ENCODE measurements around the gene SH3YL1.

Gene SH3YL1

DNA sequence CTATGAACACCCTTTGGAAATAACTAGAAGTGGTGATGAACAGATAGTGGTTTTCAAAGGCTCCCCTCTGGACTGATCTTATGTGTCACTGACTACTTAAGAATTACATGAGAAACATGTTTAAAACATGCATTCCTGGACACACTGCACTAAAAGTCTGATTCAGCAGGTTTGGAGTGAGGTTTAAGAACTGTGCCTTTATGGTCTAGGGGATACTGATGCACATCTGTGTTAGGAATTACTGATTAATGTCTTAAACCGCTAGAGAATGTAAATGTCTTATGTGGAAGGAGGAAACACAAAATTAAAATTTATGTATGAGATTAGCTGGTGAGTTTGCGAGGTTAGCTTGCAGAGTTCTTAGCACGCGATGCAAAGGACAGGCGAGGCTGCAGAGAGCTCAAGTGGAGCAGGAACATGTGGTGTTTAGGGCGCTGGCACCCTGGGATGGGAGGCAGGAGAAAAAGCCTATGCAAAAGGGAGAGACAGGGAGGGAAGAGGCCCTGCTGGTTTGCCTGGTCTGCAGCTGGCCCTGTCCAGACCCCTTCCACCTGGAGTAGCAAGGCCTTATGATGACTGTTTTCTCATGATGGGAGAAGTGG, 11.7 kb downstream of the SH3YL1 start:
- Histone ChIP-seq H3F3A (ENCODE audit: insufficient read depth) (no peaks in the 10 kb centered on the region), H3K9me2 (replicated peaks; ENCODE audit: insufficient read depth, low read length) (no peaks in the 10 kb centered on the region), H3K4me2 (ENCODE audit: low read depth, low read length, poor library complexity, severe bottlenecking) (no peak overlapping the region), H3K27me3 (ENCODE audit: low read length) (no peaks in the 10 kb centered on the region), H3K4me3 (ENCODE audit: insufficient read depth, low read length, poor library complexity, severe bottlenecking) (no peak overlapping the region), H4K20me1 (ENCODE audit: low read depth, low read length) (no peaks in the 10 kb centered on the region), H2AFZ (ENCODE audit: low read depth, low read length, severe bottlenecking) (no peak overlapping the region), H3K27ac (ENCODE audit: low read depth, low read length) (no peak overlapping the region), H3K79me2 (ENCODE audit: insufficient read depth, low read length) (no peaks in the 10 kb centered on the region), H3K36me3 (ENCODE audit: low read length) (no peaks in the 10 kb centered on the region), H3K9me3 (ENCODE audit: insufficient read depth, low read length) (no peaks in the 10 kb centered on the region), H3K9ac (ENCODE audit: low read length) (no peak overlapping the region)
- no peak for TF ChIP-seq EZH2phosphoT487 (conservative IDR thresholded peaks at IDR 0.05; ENCODE audit: low read length)
- TF ChIP-seq, protein P1, sequence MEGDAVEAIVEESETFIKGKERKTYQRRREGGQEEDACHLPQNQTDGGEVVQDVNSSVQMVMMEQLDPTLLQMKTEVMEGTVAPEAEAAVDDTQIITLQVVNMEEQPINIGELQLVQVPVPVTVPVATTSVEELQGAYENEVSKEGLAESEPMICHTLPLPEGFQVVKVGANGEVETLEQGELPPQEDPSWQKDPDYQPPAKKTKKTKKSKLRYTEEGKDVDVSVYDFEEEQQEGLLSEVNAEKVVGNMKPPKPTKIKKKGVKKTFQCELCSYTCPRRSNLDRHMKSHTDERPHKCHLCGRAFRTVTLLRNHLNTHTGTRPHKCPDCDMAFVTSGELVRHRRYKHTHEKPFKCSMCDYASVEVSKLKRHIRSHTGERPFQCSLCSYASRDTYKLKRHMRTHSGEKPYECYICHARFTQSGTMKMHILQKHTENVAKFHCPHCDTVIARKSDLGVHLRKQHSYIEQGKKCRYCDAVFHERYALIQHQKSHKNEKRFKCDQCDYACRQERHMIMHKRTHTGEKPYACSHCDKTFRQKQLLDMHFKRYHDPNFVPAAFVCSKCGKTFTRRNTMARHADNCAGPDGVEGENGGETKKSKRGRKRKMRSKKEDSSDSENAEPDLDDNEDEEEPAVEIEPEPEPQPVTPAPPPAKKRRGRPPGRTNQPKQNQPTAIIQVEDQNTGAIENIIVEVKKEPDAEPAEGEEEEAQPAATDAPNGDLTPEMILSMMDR (IDR thresholded peaks at IDR 0.05; ENCODE audit: insufficient read depth, low read length, poor library complexity, severe bottlenecking) = no peak

DNA sequence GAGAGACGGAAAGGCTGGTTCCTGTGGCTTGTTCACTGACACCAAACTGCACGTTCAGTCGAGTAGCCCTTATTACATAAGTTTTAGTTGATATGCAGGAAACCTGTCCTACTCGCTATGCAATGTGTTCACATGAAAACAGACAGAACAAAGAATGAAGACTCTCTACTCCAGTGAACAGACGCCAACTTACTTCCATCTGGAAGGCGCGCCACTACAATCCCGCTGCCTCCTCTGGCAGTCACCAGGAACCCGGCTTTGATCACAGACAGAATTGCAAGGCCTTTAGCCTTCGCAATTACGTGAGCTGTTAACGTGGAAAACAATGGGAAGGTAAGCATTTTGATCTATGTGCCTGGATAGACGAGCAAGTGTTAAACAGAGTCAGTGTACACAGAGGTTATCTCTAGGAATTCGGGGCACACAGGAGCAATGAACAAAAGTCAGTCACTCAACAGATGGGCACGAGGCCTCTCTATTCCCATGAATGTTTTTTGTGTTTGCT, 14.2 kb downstream of the SH3YL1 start:
- Histone ChIP-seq H4K20me1 (ENCODE audit: low read depth, low read length) (no peaks in the 10 kb centered on the region), H3K27ac (ENCODE audit: low read depth, low read length) (no peak overlapping the region), H3K27me3 (ENCODE audit: low read length) (no peaks in the 10 kb centered on the region), H3K4me2 (ENCODE audit: low read depth, low read length, poor library complexity, severe bottlenecking) (no peak overlapping the region), H3F3A (ENCODE audit: insufficient read depth) (no peaks in the 10 kb centered on the region), H3K9me2 (replicated peaks; ENCODE audit: insufficient read depth, low read length) (no peaks in the 10 kb centered on the region), H3K79me2 (ENCODE audit: insufficient read depth, low read length) (no peaks in the 10 kb centered on the region), H2AFZ (ENCODE audit: low read depth, low read length, severe bottlenecking) (no peak overlapping the region), H3K9ac (ENCODE audit: low read length) (no peak overlapping the region), H3K9me3 (ENCODE audit: insufficient read depth, low read length) (no peaks in the 10 kb centered on the region), H3K4me3 (ENCODE audit: insufficient read depth, low read length, poor library complexity, severe bottlenecking) (no peak overlapping the region), H3K36me3 (ENCODE audit: low read length) (no peaks in the 10 kb centered on the region)
- no peak for TF ChIP-seq EZH2phosphoT487 (conservative IDR thresholded peaks at IDR 0.05; ENCODE audit: low read length)
- TF ChIP-seq, protein P1 (IDR thresholded peaks at IDR 0.05; ENCODE audit: insufficient read depth, low read length, poor library complexity, severe bottlenecking) = no peak

DNA sequence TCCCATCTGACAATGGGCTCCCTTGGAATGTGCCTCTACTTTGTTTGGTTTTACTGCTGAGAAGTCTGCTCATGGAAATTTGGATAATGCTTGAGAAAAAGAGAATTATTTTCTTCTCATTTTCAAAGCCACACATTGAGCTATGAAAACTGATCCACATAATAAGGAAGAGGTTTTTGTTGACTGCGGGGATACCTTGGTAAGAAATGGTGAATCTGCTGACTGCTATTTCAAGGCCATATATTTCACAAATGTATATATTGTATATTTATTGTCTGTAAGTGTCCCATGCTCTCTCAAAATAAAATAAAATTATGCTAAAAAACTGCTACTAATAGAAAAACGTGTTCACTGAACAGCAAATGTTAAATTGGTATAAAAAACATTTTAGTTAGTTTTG, 15.1 kb downstream of the SH3YL1 start:
- H3K9me3 ChIP-seq (ENCODE audit: insufficient read depth, low read length) = no peaks in the 10 kb centered on the region
- TF ChIP-seq, protein P1 (IDR thresholded peaks at IDR 0.05; ENCODE audit: insufficient read depth, low read length, poor library complexity, severe bottlenecking) = no peak
- TF ChIP-seq EZH2phosphoT487 (conservative IDR thresholded peaks at IDR 0.05; ENCODE audit: low read length) = no peak
- H3K9me2 ChIP-seq (replicated peaks; ENCODE audit: insufficient read depth, low read length) = no peaks in the 10 kb centered on the region
- H4K20me1 ChIP-seq (ENCODE audit: low read depth, low read length) = no peaks in the 10 kb centered on the region
- no peaks in the 10 kb centered on the region for H3K27me3 ChIP-seq (ENCODE audit: low read length)
- H3K27ac ChIP-seq (ENCODE audit: low read depth, low read length) = no peak overlapping the region
- no peak overlapping the region for H2AFZ ChIP-seq (ENCODE audit: low read depth, low read length, severe bottlenecking)
- no peaks in the 10 kb centered on the region for H3F3A ChIP-seq (ENCODE audit: insufficient read depth)
- H3K79me2 ChIP-seq (ENCODE audit: insufficient read depth, low read length) = no peaks in the 10 kb centered on the region
- no peak overlapping the region for H3K9ac ChIP-seq (ENCODE audit: low read length)
- no peak overlapping the region for H3K4me3 ChIP-seq (ENCODE audit: insufficient read depth, low read length, poor library complexity, severe bottlenecking)
- no peaks in the 10 kb centered on the region for H3K36me3 ChIP-seq (ENCODE audit: low read length)
- H3K4me2 ChIP-seq (ENCODE audit: low read depth, low read length, poor library complexity, severe bottlenecking) = no peak overlapping the region

Measured in SU-DHL-6 (cell line).